IPS-18a (cell line): ENCODE measurements around the gene MTHFD1L.

Experiments used
- H3K27ac ChIP-seq: one replicate; pipeline ENCODE4 v1.5.1; 2013; ENCODE audit warnings: low read length
- H3K27me3 ChIP-seq: one replicate; pipeline ENCODE4 v1.6.1; 2013; ENCODE audit warnings: mild to moderate bottlenecking, low read length; ENCODE audit not compliant: control insufficient read depth, insufficient read depth
- H3K36me3 ChIP-seq: one replicate; pipeline ENCODE4 v1.6.1; 2013; ENCODE audit warnings: low read depth, low read length; ENCODE audit not compliant: control insufficient read depth
- H3K4me1 ChIP-seq: one replicate; pipeline ENCODE4 v1.6.1; 2013; ENCODE audit warnings: low read depth, low read length; ENCODE audit not compliant: control insufficient read depth
- H3K4me3 ChIP-seq: one replicate; pipeline ENCODE4 v1.5.1; 2013; ENCODE audit warnings: low read length
- H3K9ac ChIP-seq: one replicate; pipeline ENCODE4 v1.6.1; 2013; ENCODE audit warnings: mild to moderate bottlenecking, low read length, moderate library complexity
- H3K9me3 ChIP-seq: one replicate; pipeline ENCODE4 v1.6.1; 2013; ENCODE audit warnings: low read depth, low read length; ENCODE audit not compliant: control insufficient read depth

Gene MTHFD1L

GRCh38 chr6:150925976-150926375 is 60.5 kb downstream of the MTHFD1L start:
- Histone ChIP-seq H3K4me1 (no peaks in the 10 kb centered on the region), H3K9ac (no peak overlapping the region), H3K9me3 (no peaks in the 10 kb centered on the region), H3K36me3 (peaks cover 40% of the 10 kb centered on the region), H3K27ac (no peak overlapping the region), H3K27me3 (no peaks in the 10 kb centered on the region), H3K4me3 (no peak overlapping the region)

GRCh38 chr6:150928882-150929281 is 63.4 kb downstream of the MTHFD1L start:
- Histone ChIP-seq H3K27ac (no peak overlapping the region), H3K9me3 (no peaks in the 10 kb centered on the region), H3K27me3 (no peaks in the 10 kb centered on the region), H3K4me1 (no peaks in the 10 kb centered on the region), H3K36me3 (peaks cover 31% of the 10 kb centered on the region), H3K4me3 (no peak overlapping the region), H3K9ac (no peak overlapping the region)

DNA sequence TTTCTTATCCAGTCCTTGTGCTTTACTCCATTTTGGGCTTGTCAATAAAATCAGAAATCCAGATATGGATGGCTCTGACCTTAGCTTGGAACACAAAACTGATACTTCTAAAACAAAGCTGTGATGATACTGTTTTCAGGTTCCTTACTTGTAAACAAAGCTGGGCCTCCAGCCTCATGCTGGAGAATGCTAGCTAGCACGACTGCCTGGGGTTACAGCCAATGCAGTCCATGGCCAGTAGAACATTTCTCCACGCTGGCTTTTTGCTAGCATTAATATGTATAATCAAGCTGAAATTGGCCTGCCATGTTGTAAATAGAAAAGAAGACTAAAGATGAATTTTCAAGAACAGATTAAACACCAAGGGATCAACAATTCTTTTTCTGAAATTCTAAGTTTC is 63.9 kb downstream of the MTHFD1L start:
- no peak overlapping the region for H3K4me3 ChIP-seq
- H3K36me3 ChIP-seq, result peaks cover 37% of the 10 kb centered on the region
- no peaks in the 10 kb centered on the region for H3K4me1 ChIP-seq
- H3K9me3 ChIP-seq, result no peaks in the 10 kb centered on the region
- H3K27me3 ChIP-seq, result no peaks in the 10 kb centered on the region
- H3K27ac ChIP-seq, result no peak overlapping the region
- H3K9ac ChIP-seq, result no peak overlapping the region

DNA sequence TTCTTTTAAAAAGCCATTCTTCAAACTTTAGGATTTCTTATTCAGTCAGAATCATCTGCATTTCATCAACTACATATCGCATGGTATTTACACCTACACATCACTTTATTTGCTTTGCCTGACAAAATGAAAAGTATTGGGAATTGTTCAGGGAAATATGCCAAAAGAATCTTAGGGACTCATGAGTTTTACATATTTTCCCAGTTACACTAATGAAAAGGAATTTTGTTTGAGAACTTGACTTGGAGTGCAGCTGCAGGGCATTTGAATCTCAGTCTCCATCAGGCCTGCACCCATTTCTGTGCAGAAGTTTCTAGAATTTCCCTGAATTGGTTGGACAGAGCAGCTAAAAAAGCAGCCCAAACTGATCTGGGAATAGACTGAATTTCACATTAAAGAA is 65.3 kb downstream of the MTHFD1L start:
- no peaks in the 10 kb centered on the region for H3K4me1 ChIP-seq
- H3K36me3 ChIP-seq, result peaks cover 34% of the 10 kb centered on the region
- H3K9me3 ChIP-seq, result no peaks in the 10 kb centered on the region
- H3K4me3 ChIP-seq, result no peak overlapping the region
- H3K27me3 ChIP-seq, result no peaks in the 10 kb centered on the region
- no peak overlapping the region for H3K27ac ChIP-seq
- H3K9ac ChIP-seq, result no peak overlapping the region

- H3K9ac ChIP-seq, result no peak overlapping the region
- no peak overlapping the region for H3K4me3 ChIP-seq
- no peak overlapping the region for H3K27ac ChIP-seq
- H3K27me3 ChIP-seq, result no peaks in the 10 kb centered on the region
- H3K36me3 ChIP-seq, result peaks cover 29% of the 10 kb centered on the region
- no peaks in the 10 kb centered on the region for H3K4me1 ChIP-seq
- H3K9me3 ChIP-seq, result no peaks in the 10 kb centered on the region
Measured at GRCh38 chr6:150931405-150931804, 65.9 kb downstream of the MTHFD1L start.

DNA sequence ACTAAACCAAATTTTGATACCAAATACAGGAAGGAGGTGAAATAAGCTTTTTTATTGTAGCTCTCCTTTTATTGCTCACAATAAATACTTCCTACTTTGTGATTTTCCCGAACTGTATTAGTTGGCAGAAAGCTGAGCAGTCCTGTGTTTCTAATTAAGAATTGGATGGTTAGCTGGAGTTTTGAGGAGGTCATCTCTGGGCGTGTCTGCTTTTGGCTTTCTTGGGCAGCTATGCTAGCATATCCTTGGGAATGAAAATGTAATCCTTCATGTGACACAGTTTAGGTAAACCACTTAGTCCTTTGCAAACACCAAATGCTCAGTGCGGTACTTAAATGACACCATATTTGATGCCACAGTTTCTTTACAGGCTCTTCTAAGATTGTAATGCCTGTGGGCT is 67.5 kb downstream of the MTHFD1L start:
- Histone ChIP-seq H3K4me1 (no peaks in the 10 kb centered on the region), H3K9ac (no peak overlapping the region), H3K36me3 (peaks cover 28% of the 10 kb centered on the region), H3K4me3 (no peak overlapping the region), H3K27ac (no peak overlapping the region), H3K27me3 (no peaks in the 10 kb centered on the region), H3K9me3 (no peaks in the 10 kb centered on the region)

GRCh38 chr6:150934380-150934779 is 68.9 kb downstream of the MTHFD1L start:
- Histone ChIP-seq H3K27me3 (no peaks in the 10 kb centered on the region), H3K9ac (no peak overlapping the region), H3K27ac (no peak overlapping the region), H3K4me1 (no peaks in the 10 kb centered on the region), H3K36me3 (peaks cover 33% of the 10 kb centered on the region), H3K4me3 (no peak overlapping the region), H3K9me3 (no peaks in the 10 kb centered on the region)

DNA sequence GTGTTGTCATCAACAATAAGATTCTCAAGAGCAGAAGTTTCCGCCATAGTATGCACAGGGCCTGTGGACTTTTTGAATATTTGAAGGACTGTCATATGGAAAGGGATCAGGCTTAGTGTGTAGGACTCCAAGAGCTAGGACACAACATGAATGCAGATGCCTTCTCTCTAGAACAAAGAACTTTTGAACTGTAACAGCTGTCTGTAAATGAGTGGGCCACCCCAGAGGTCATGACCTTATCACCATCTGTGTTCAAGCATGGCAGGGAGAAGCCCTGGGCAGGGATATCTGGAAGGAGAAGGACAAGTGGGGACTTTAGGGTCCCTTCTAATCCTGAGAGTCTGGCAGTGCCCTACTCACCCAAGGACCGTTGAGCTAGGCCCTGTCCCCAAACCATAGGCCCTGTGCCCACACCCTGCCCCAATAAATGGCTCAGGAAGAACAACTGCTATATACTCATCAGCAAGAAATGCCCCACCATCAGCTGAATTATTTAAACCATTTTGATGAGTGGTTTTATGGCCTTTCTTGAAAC is 70.6 kb downstream of the MTHFD1L start:
- Histone ChIP-seq H3K36me3 (peaks cover 34% of the 10 kb centered on the region), H3K27me3 (no peaks in the 10 kb centered on the region), H3K4me1 (no peaks in the 10 kb centered on the region), H3K27ac (no peak overlapping the region), H3K4me3 (no peak overlapping the region), H3K9me3 (no peaks in the 10 kb centered on the region), H3K9ac (no peak overlapping the region)

- no peak overlapping the region for H3K9ac ChIP-seq
- H3K36me3 ChIP-seq, result peaks cover 34% of the 10 kb centered on the region
- no peak overlapping the region for H3K27ac ChIP-seq
- H3K4me1 ChIP-seq, result no peaks in the 10 kb centered on the region
- no peaks in the 10 kb centered on the region for H3K9me3 ChIP-seq
- H3K27me3 ChIP-seq, result no peaks in the 10 kb centered on the region
- H3K4me3 ChIP-seq, result no peak overlapping the region
Measured at GRCh38 chr6:150937132-150937906, 71.8 kb downstream of the MTHFD1L start.

DNA sequence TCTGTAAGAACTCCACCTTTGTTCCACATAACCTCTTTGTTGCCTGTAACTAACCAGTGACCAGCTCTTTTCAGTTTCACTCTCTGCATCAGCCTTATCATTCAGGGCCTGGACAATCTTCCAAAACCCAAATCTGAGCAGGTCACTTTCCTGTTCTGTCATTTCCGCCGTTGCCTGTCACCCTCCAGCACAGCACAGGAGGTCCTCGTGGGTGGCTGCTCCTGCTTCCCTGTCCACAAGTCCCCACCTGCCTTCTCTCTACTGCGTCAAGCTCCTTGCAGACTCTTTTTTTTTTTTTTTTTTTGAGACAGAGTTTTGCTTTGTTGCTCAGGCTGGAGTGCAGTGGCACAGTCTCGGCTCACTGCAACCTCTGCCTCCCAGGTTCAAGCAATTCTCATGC is 73.9 kb downstream of the MTHFD1L start:
- H3K36me3 ChIP-seq, result peaks cover 30% of the 10 kb centered on the region
- H3K27ac ChIP-seq, result no peak overlapping the region
- no peak overlapping the region for H3K4me3 ChIP-seq
- no peak overlapping the region for H3K9ac ChIP-seq
- no peaks in the 10 kb centered on the region for H3K27me3 ChIP-seq
- H3K9me3 ChIP-seq, result no peaks in the 10 kb centered on the region
- H3K4me1 ChIP-seq, result no peaks in the 10 kb centered on the region

GRCh38 chr6:150940941-150941340 is 75.4 kb downstream of the MTHFD1L start:
- H3K4me1 ChIP-seq, result no peaks in the 10 kb centered on the region
- H3K9ac ChIP-seq, result no peak overlapping the region
- H3K4me3 ChIP-seq, result no peak overlapping the region
- H3K27ac ChIP-seq, result no peak overlapping the region
- peaks cover 43% of the 10 kb centered on the region for H3K36me3 ChIP-seq
- H3K9me3 ChIP-seq, result no peaks in the 10 kb centered on the region
- no peaks in the 10 kb centered on the region for H3K27me3 ChIP-seq

GRCh38 chr6:150949526-150949925 is 84.0 kb downstream of the MTHFD1L start:
- Histone ChIP-seq H3K9ac (no peak overlapping the region), H3K9me3 (no peaks in the 10 kb centered on the region), H3K27me3 (no peaks in the 10 kb centered on the region), H3K4me1 (no peaks in the 10 kb centered on the region), H3K27ac (no peak overlapping the region), H3K36me3 (peaks cover 55% of the 10 kb centered on the region), H3K4me3 (no peak overlapping the region)
